Measurements from ENCODE around the gene TCFL5. TPM values are rescaled to one million over a fixed set of nuclear protein-coding genes. Genes with fewer than 3 reads are reported as not detected.

Gene TCFL5
- total and polyA plus RNA-seq, 5 experiments from 2014 or later: 1.0 to 13.4 (median 2.1) TPM

DNA sequence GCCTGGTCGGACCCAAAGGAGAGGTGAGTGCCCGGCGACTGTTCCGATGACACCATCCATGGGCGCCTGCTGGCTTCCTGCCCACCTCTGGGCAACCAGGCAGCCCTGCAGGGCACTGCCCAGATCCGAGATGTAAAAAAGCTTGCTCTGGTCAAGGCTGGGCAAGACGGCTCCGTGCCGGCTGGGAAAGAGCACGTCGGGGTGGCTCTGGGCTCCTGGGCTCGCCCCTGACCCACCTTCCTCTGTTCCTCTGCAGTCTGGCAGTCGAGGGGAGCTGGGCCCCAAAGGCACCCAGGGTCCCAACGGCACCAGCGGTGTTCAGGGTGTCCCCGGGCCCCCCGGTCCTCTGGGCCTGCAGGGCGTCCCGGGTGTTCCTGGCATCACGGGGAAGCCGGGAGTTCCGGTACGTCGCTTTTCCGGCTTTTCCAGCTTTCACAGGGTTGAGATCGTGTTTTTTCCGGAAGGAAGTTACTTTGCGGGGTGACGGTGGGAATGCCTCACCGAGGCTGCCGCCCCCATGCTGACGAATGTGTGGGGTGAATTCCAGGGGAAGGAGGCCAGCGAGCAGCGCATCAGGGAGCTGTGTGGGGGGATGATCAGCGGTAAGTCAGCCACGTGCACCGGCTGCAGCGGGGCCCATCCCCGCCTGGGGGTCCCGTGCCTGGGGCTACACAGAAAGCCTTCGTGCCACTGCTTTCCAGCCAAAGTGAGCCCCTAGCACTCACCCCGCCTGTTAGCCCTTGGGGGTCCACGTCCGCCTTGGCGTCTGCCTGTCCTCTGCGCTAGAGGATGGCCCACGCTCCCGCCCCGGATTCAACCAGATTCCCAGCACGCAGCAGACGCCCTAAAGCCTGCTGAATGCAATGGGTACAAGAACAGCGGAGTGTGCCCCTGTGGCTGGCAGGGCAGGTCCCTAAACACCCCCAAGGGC, 25.4 kb downstream of the TCFL5 start:
- peaks cover 0 to 2% (median 0%) of the 10 kb centered on the region in 3 donors for H3K36me3 Mint-ChIP-seq
- H3K4me1 Mint-ChIP-seq: peaks cover 0 to 19% (median 5%) of the 10 kb centered on the region in 4 donors
- peaks cover 0 to 8% (median 0%) of the 10 kb centered on the region in 5 donors for H3K27me3 Mint-ChIP-seq
- ATAC-seq (no peak), DNase-seq (no peak)
- H3K27ac Mint-ChIP-seq: no peak overlapping the region
- POLR2A ChIA-PET: no interaction called here
- no peaks in the 10 kb centered on the region for H3K9me3 Mint-ChIP-seq
- H3K4me3 Mint-ChIP-seq: no peak overlapping the region

DNA sequence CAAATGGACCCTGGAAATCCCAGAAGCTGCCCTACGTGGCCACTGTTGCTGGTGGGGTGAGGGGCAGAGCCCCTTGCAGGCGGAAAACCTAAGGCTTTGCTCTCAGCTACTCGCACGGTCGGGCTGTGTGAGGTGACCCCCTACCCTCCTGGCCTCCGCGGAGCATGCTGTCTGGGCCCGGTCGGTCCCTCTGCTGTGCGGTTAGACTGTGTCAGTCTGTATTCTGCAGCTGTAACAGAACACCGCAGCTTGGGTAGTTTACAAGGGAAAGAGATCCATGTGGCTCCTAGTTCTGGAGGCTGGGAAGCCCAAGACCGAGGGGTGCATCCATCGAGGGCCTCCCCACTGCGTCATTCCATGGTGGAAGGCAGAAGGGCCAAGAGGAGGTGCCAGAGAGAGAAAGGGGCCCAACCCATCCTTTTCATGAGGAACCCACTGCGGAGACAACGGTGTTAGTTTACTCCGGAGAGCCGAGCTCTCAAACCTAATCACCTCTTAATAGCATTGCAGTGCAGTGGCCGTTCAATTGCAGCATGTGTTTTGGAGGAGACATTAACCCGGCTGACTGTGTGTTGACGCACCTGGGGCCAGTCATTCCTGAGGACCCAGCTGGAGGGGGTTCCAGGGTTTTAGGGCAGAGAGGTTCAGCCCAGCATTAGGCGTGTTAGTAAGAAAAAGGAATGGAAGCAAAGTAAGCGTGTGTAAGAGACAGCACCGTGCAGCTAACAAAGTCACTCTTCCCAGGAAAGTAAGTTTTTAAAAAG, 26.5 kb downstream of the TCFL5 start:
- no peaks in the 10 kb centered on the region for H3K9me3 Mint-ChIP-seq
- DNase-seq: no peak
- H3K4me1 Mint-ChIP-seq: peaks cover 0 to 19% (median 5%) of the 10 kb centered on the region in 4 donors
- POLR2A ChIA-PET: no interaction called here
- H3K36me3 Mint-ChIP-seq: no peaks in the 10 kb centered on the region
- peaks cover 0 to 8% (median 0%) of the 10 kb centered on the region in 5 donors for H3K27me3 Mint-ChIP-seq
- no peak overlapping the region for H3K27ac Mint-ChIP-seq
- H3K4me3 Mint-ChIP-seq: no peak overlapping the region
- ATAC-seq: no peak

DNA sequence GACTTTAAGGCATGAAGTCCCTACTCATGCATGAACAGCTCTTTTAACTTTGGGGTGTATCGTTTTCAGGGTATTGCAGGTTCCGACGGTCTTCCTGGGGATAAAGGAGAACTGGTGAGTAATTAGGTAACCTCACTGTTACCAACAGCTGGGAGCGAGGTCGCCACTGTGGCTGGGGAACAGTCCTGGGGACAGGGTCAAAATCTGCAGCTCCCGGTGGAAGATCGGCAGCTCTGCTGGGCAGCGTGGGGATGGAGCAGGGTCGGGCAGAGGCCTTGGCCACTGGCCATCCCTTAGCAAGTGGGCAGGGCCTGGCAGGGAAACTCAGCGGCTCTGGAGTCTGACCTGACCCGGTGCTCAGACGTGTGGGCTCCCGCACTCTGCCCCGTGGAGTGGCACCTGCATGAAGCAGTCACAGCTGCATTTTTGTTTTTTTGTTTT, 28.7 kb downstream of the TCFL5 start:
- no peaks in the 10 kb centered on the region for H3K36me3 Mint-ChIP-seq
- POLR2A ChIA-PET: no interaction called here
- DNase-seq (no peak), ATAC-seq (peak in 1 of 2 donors; percentile 28)
- H3K9me3 Mint-ChIP-seq: no peaks in the 10 kb centered on the region
- peaks cover 0 to 15% (median 4%) of the 10 kb centered on the region in 4 donors for H3K4me1 Mint-ChIP-seq
- H3K27ac Mint-ChIP-seq: peak overlapping the region in 2 of 10 donors; percentile 19 to 37
- peaks cover 0 to 8% (median 0%) of the 10 kb centered on the region in 5 donors for H3K27me3 Mint-ChIP-seq
- peak overlapping the region in 2 of 10 donors; percentile 35 to 39 for H3K4me3 Mint-ChIP-seq

DNA sequence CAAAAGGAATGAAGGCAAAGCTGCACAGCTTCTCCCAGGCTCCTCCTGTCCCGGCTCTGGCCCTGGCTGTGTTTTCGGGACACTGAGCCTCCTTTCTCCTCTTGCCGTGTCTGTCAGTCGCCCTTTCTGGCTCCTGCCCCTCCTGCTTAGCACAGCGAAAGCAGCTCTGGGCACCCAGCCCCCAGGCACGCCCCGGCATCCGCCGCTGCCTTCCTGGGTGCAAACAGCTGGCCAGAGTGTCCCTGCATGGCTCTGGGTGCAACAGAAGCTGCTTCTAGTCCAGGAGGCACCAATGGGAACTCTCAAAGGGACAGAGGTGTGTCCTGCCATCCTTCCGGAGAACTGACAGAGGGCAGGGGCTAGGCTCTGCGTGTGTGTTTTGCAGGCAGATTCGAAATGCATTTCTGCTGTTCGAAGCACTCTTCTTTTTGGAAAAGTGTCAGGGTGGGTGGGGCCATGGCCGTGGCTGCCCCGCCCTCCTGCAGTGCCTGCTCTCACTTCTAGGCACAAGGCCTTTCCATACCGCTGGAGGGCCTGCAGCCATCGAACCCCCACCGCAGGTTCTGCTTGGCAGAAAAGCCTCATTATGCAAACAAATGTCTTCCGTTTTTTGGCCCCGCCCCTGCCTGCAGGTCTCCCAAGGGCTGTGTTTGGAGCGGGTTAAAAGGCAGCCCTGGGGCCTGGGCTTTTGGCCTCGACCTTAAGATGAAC, 29.3 kb downstream of the TCFL5 start:
- POLR2A ChIA-PET: interaction anchor here (0.6 kb wide), 1 partner anchor 178 kb away, joined by 4 read pairs; no protein-coding TSS in a partner anchor
- Mint-ChIP-seq H3K27me3 (peaks cover 0 to 8% (median 0%) of the 10 kb centered on the region in 5 donors), H3K36me3 (no peaks in the 10 kb centered on the region), H3K9me3 (no peaks in the 10 kb centered on the region), H3K4me1 (peaks cover 0 to 14% (median 4%) of the 10 kb centered on the region in 4 donors), H3K27ac (peak overlapping the region in 1 of 10 donors; percentile 19), H3K4me3 (peak overlapping the region in 1 of 10 donors; percentile 35)
- ATAC-seq: peak; percentile 14 to 82
- peak in 1 of 10 donors; percentile 71 for DNase-seq

DNA sequence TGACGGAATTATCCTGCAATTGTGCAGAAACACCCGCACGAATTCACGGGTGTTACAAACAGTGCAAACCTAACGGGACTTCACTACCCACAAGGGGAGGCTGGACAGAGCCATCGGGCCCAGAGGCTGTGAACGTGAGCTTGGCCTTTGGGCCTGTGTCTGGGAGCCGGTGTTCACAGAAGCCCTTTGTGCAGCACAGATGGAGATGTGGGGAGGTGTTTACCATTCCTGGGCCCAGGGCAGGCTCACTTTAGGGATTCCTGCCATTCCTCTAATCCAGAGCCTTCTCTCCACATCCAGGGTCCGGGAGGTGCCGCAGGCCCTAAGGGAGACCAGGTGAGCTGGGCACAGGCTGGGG, 29.8 kb downstream of the TCFL5 start:
- Mint-ChIP-seq H3K4me1 (peaks cover 0 to 14% (median 4%) of the 10 kb centered on the region in 4 donors), H3K27ac (peak overlapping the region in 1 of 10 donors; percentile 24), H3K9me3 (no peaks in the 10 kb centered on the region), H3K27me3 (peaks cover 0 to 8% (median 0%) of the 10 kb centered on the region in 5 donors), H3K36me3 (no peaks in the 10 kb centered on the region), H3K4me3 (no peak overlapping the region)
- no peak for DNase-seq
- ATAC-seq: no peak
- POLR2A ChIA-PET: no interaction called here

DNA sequence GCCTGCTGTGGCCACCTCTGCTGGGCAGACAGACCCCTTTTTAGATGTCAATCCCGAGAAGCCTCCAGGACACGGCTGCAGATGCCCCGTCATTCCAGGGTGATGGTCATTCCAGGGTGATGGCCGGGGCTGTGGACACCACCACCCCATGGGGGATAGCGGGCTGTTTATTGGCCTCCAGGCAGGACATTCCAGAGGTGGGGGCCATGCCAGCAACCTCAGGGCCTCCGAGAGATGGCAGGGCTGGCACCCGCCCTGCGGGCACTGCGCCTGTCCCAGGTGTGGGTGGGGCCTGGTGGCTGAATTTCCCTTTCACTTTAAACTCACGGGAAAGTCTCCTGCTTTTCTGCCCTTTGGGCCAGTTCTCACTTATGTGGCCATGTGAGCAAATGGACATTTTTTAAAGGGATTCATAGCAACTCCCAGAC, 30.2 kb downstream of the TCFL5 start:
- POLR2A ChIA-PET: no interaction called here
- Mint-ChIP-seq H3K27ac (no peak overlapping the region), H3K36me3 (no peaks in the 10 kb centered on the region), H3K27me3 (peaks cover 0 to 8% (median 0%) of the 10 kb centered on the region in 5 donors), H3K4me1 (peaks cover 0 to 14% (median 4%) of the 10 kb centered on the region in 4 donors), H3K9me3 (no peaks in the 10 kb centered on the region), H3K4me3 (no peak overlapping the region)
- DNase-seq (no peak), ATAC-seq (no peak)

DNA sequence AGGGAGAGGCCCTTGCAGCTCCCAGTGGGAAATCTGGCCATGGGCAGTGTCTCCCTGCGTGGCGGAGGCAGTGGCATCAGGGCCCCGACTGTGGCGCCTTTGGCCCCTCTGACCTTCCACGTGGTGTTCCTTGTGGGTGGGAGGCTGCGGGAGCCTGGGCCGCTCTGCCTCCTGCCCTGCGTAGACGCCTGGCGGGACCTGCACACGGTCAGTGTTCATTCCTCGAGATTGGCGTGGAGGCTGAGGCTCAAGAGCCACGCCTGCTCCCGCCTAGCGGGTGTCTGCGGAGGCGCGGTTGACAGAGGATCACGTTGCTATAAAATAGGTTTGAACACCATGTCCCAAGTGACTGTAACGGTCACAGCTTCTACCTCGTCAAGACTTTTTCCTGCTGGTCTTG, 30.8 kb downstream of the TCFL5 start:
- Mint-ChIP-seq H3K27ac (no peak overlapping the region), H3K9me3 (no peaks in the 10 kb centered on the region), H3K4me1 (peaks cover 0 to 14% (median 4%) of the 10 kb centered on the region in 4 donors), H3K36me3 (no peaks in the 10 kb centered on the region), H3K27me3 (peaks cover 0 to 8% (median 0%) of the 10 kb centered on the region in 5 donors), H3K4me3 (no peak overlapping the region)
- POLR2A ChIA-PET: no interaction called here
- ATAC-seq: no peak
- peak in 1 of 10 donors; percentile 55 for DNase-seq

DNA sequence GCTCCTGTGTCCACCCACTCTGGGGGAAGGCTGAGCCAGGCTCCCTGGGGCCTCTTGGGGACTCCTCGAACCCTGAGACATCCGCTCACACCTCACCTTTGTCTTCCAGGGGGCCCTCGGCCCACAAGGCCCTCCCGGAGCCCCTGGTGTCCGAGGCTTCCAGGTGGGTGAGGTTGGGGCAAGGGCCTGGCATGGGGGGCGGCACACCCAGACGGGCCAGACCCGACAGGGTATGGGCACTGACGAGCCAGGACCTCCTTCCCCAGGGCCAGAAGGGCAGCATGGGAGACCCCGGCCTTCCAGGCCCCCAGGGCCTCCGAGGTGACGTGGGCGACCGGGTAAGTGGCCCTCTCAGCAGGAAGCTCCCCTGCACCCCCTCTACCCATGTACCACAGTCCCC, 31.4 kb downstream of the TCFL5 start:
- H3K27ac Mint-ChIP-seq: no peak overlapping the region
- no peaks in the 10 kb centered on the region for H3K9me3 Mint-ChIP-seq
- H3K4me1 Mint-ChIP-seq: peaks cover 0 to 14% (median 4%) of the 10 kb centered on the region in 4 donors
- H3K4me3 Mint-ChIP-seq: no peak overlapping the region
- DNase-seq (peak in 1 of 10 donors; percentile 55), ATAC-seq (no peak)
- POLR2A ChIA-PET: no interaction called here
- peaks cover 0 to 2% (median 0%) of the 10 kb centered on the region in 5 donors for H3K27me3 Mint-ChIP-seq
- H3K36me3 Mint-ChIP-seq: no peaks in the 10 kb centered on the region

DNA sequence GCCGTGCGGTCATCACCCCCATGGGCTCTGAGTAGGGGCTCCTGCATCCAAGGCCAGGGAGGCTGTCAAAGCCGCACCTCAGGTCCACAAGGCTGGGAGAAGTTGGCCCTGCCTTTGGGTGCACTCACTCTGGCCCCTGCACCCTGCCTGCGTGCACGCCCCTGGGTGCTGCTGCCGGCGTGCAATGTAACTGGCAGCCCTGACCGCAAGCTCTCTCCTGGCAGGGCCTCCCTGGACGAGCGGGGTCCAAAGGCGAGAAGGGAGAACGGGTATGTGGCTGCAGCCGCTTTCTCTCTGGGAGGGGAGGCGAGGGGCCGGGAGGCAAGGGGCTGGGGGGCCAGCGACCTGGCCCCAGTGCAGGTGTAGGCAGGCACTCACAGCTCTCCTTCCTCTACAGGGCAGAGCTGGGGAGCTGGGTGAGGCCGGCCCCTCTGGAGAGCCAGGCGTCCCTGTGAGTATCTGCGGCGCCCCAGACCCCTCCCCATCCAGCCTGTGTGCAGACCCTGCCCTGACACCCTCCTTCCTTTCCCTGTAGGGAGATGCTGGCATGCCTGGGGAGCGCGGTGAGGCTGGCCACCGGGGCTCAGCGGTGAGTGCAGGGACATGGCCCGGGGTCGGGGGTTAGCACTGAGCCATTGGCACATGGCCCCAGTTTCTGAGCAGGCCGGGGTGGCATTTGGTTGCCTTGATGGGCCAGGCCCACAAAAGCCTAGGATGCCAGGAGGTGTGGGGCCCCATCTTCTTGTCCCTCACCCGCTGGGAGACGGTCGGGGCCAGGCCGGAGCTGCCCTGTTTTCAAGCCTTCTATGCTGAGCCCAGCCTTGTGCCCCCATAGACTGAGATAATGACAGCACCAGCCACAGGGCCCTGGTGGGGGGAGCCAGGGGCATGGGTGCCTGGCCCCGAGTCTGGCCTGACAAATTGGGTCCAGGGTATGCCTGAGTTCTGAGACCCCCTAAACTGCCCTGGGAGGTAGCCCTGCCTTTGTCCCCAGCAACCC, 32.1 kb downstream of the TCFL5 start:
- ATAC-seq (no peak), DNase-seq (peak in 1 of 10 donors; percentile 60)
- Mint-ChIP-seq H3K27ac (no peak overlapping the region), H3K9me3 (no peaks in the 10 kb centered on the region), H3K36me3 (no peaks in the 10 kb centered on the region), H3K4me3 (no peak overlapping the region), H3K27me3 (no peaks in the 10 kb centered on the region), H3K4me1 (peaks cover 0 to 14% (median 6%) of the 10 kb centered on the region in 4 donors)
- POLR2A ChIA-PET: interaction anchor here (0.6 kb wide), 1 partner anchor 227 kb away, joined by 4 read pairs; no protein-coding TSS in a partner anchor

DNA sequence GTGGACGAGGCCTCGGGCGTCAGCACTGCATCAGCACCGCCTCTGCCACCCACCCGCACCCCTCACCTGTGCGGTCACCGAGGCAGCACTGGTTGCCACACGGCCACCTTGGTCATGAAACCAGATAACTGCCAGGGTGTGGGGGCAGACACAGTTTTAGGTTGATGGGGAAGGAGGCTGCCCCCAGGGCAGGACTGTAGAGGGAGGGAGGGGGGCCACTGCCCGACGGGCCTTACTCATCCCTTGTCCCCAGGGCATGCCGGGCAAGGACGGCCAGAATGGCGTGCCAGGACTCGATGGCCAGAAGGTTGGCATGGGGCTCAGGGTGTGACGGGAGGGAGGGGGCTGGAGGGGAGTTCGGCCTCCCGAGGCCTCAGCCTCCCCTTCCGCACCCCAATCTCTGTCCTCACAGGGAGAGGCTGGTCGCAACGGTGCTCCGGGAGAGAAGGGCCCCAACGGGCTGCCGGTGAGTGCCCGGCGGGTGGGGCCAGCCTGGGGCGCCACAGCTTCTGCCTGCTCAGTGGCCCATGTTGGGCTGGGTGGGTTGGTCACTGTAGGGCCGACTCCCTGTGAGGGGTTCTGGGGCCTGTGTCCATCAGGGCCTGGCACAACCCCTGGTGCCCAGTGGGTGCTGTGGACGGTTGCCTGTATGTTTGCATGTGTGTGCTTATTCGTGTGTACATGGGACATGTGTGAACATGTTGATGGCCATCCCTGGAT, 33.0 kb downstream of the TCFL5 start:
- POLR2A ChIA-PET: interaction anchor here (0.6 kb wide), 1 partner anchor 228 kb away, joined by 4 read pairs; no protein-coding TSS in a partner anchor
- DNase-seq (peak in 1 of 10 donors; percentile 58), ATAC-seq (no peak)
- H3K9me3 Mint-ChIP-seq: no peaks in the 10 kb centered on the region
- H3K27me3 Mint-ChIP-seq: no peaks in the 10 kb centered on the region
- no peak overlapping the region for H3K4me3 Mint-ChIP-seq
- no peak overlapping the region for H3K27ac Mint-ChIP-seq
- H3K36me3 Mint-ChIP-seq: no peaks in the 10 kb centered on the region
- H3K4me1 Mint-ChIP-seq: peaks cover 0 to 14% (median 6%) of the 10 kb centered on the region in 4 donors

DNA sequence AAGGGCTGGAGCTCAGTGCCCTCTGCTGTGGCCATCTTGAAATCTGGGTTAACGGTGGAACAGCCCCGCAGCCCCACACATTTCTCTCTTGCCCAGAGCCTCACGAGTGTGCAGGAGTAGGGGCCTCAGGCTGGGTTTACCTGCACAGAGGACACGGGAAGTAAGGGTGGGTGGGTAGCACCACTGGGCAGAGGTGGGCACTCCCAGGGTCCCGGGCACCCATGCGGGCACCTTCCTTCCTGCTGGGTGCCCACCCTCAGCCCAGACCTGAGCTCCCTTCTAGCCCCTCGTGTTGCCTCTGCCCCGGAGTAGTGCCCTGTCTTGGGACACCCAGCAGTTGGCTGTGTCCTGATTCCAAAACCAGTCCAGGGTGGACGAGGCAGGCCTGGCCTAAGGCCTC, 33.6 kb downstream of the TCFL5 start:
- no peaks in the 10 kb centered on the region for H3K27me3 Mint-ChIP-seq
- no peaks in the 10 kb centered on the region for H3K9me3 Mint-ChIP-seq
- no peaks in the 10 kb centered on the region for H3K36me3 Mint-ChIP-seq
- no peak overlapping the region for H3K4me3 Mint-ChIP-seq
- POLR2A ChIA-PET: no interaction called here
- DNase-seq (peak in 1 of 10 donors; percentile 28), ATAC-seq (no peak)
- H3K4me1 Mint-ChIP-seq: peaks cover 0 to 16% (median 7%) of the 10 kb centered on the region in 4 donors
- no peak overlapping the region for H3K27ac Mint-ChIP-seq

All from naive thymus-derived CD8-positive, alpha-beta T cell (primary cell).